Measurements from ENCODE around the gene TRIP12.

The TRIP12 gene

GRCh38 chr2:229869226-229869625 lies 52.6 kb downstream of the TRIP12 start:
- Histone ChIP-seq H3K4ac (ENCODE audit: low read depth, low read length) (no peak overlapping the region), H3K9ac (ENCODE audit: low read length) (no peak overlapping the region), H3K36me3 (ENCODE audit: control insufficient read depth, insufficient read depth, low read length) (no peaks in the 10 kb centered on the region), H3K23ac (ENCODE audit: low read length) (no peak overlapping the region), H3K79me1 (ENCODE audit: low read length) (peaks cover 18% of the 10 kb centered on the region), H2BK15ac (replicated peaks; ENCODE audit: low read depth) (no peak overlapping the region), H3K27ac (ENCODE audit: low read depth, low read length) (no peak overlapping the region), H3K4me2 (ENCODE audit: low read length) (no peak overlapping the region), H3K79me2 (ENCODE audit: control insufficient read depth, insufficient read depth, low read length) (peaks cover 35% of the 10 kb centered on the region), H4K8ac (ENCODE audit: low read depth, low read length) (no peak overlapping the region), H3K56ac (ENCODE audit: low read length) (no peak overlapping the region), H2BK120ac (ENCODE audit: low read depth, low read length) (no peak overlapping the region), H3K4me3 (ENCODE audit: low read length) (no peak overlapping the region), H3K4me1 (ENCODE audit: control insufficient read depth, low read depth, low read length) (peaks cover 3% of the 10 kb centered on the region), H4K5ac (ENCODE audit: low read length) (no peak overlapping the region), H2BK5ac (ENCODE audit: low read length) (no peak overlapping the region), H3K18ac (ENCODE audit: low read length) (no peak overlapping the region), H2AK5ac (ENCODE audit: low read length) (no peak overlapping the region), H3K27me3 (ENCODE audit: insufficient read depth, low read length, poor library complexity) (no peaks in the 10 kb centered on the region)
- WGBS (ENCODE audit: extremely low coverage, insufficient coverage, low lambda C conversion rate): no CpG with 5 or more reads among the region's 3 CpGs
- peak; percentile 43 for DNase-seq

GRCh38 chr2:229868794-229869193 lies 53.0 kb downstream of the TRIP12 start:
- Histone ChIP-seq H2BK15ac (replicated peaks; ENCODE audit: low read depth) (no peak overlapping the region), H3K27me3 (ENCODE audit: insufficient read depth, low read length, poor library complexity) (no peaks in the 10 kb centered on the region), H3K56ac (ENCODE audit: low read length) (no peak overlapping the region), H2BK5ac (ENCODE audit: low read length) (no peak overlapping the region), H3K23ac (ENCODE audit: low read length) (no peak overlapping the region), H3K4me3 (ENCODE audit: low read length) (no peak overlapping the region), H3K79me2 (ENCODE audit: control insufficient read depth, insufficient read depth, low read length) (peaks cover 35% of the 10 kb centered on the region), H3K18ac (ENCODE audit: low read length) (no peak overlapping the region), H3K36me3 (ENCODE audit: control insufficient read depth, insufficient read depth, low read length) (no peaks in the 10 kb centered on the region), H3K9ac (ENCODE audit: low read length) (no peak overlapping the region), H3K4me1 (ENCODE audit: control insufficient read depth, low read depth, low read length) (peaks cover 3% of the 10 kb centered on the region), H4K5ac (ENCODE audit: low read length) (no peak overlapping the region), H4K8ac (ENCODE audit: low read depth, low read length) (no peak overlapping the region), H3K4ac (ENCODE audit: low read depth, low read length) (no peak overlapping the region), H2AK5ac (ENCODE audit: low read length) (no peak overlapping the region), H3K4me2 (ENCODE audit: low read length) (no peak overlapping the region), H3K27ac (ENCODE audit: low read depth, low read length) (no peak overlapping the region), H2BK120ac (ENCODE audit: low read depth, low read length) (no peak overlapping the region), H3K79me1 (ENCODE audit: low read length) (peaks cover 18% of the 10 kb centered on the region)
- WGBS (ENCODE audit: extremely low coverage, insufficient coverage, low lambda C conversion rate): no CpG with 5 or more reads among the region's 2 CpGs
- no peak for DNase-seq

DNA sequence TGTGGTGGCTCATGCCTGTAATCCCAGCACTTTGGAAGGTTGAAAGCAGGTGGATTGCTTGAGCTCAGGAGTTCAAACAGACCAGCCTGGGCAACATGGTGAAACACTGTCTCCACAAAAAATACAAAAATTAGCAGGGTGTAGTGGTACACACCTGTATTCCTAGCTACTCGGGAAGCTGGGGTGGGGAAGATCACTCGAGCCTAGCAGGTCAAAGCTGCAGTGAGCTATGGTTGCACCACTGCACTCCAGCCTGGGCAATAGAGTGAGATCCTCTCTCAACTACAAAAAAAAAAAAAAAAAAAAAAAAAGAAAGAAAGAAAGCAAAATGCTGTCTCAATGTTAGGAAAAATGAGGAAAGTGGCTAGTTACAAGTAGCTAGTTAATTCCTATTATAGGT lies 56.8 kb downstream of the TRIP12 start:
- Histone ChIP-seq H4K8ac (ENCODE audit: low read depth, low read length) (no peak overlapping the region), H3K79me1 (ENCODE audit: low read length) (peaks cover 11% of the 10 kb centered on the region), H2BK120ac (ENCODE audit: low read depth, low read length) (no peak overlapping the region), H3K23ac (ENCODE audit: low read length) (no peak overlapping the region), H3K36me3 (ENCODE audit: control insufficient read depth, insufficient read depth, low read length) (no peaks in the 10 kb centered on the region), H3K56ac (ENCODE audit: low read length) (no peak overlapping the region), H3K4me2 (ENCODE audit: low read length) (no peak overlapping the region), H3K18ac (ENCODE audit: low read length) (no peak overlapping the region), H4K5ac (ENCODE audit: low read length) (no peak overlapping the region), H3K9ac (ENCODE audit: low read length) (no peak overlapping the region), H2BK15ac (replicated peaks; ENCODE audit: low read depth) (no peak overlapping the region), H3K4me1 (ENCODE audit: control insufficient read depth, low read depth, low read length) (peaks cover 3% of the 10 kb centered on the region), H3K27me3 (ENCODE audit: insufficient read depth, low read length, poor library complexity) (no peaks in the 10 kb centered on the region), H3K4me3 (ENCODE audit: low read length) (no peak overlapping the region), H2BK5ac (ENCODE audit: low read length) (no peak overlapping the region), H3K79me2 (ENCODE audit: control insufficient read depth, insufficient read depth, low read length) (peaks cover 28% of the 10 kb centered on the region), H3K27ac (ENCODE audit: low read depth, low read length) (no peak overlapping the region), H2AK5ac (ENCODE audit: low read length) (no peak overlapping the region), H3K4ac (ENCODE audit: low read depth, low read length) (no peak overlapping the region)
- no peak for DNase-seq
- no CpG with 5 or more reads among the region's 2 CpGs for WGBS (ENCODE audit: extremely low coverage, insufficient coverage, low lambda C conversion rate)

DNA sequence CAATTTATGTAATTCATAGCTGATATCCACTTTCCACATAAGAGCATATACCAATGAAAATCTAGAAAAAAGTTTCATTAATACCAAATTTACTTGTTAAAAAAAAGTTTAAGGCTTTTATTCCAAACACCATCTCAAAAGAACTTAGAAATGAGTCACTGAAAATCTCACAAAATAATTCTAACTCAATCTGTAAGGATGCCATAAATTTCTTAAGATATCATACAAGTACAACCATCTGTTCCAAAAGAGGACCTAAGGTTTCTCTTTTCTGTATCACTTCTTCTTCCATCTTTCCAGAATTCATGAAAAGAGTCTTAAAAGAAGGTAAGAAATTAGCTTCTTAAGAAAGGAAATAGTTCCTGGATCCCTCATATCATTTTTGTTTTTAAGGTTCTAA lies 60.4 kb downstream of the TRIP12 start:
- no peak overlapping the region for H3K4ac ChIP-seq (ENCODE audit: low read depth, low read length)
- no peak overlapping the region for H4K8ac ChIP-seq (ENCODE audit: low read depth, low read length)
- no peak overlapping the region for H2BK5ac ChIP-seq (ENCODE audit: low read length)
- H3K36me3 ChIP-seq (ENCODE audit: control insufficient read depth, insufficient read depth, low read length): peaks cover 3% of the 10 kb centered on the region
- no peak overlapping the region for H3K4me2 ChIP-seq (ENCODE audit: low read length)
- H2AK5ac ChIP-seq (ENCODE audit: low read length): no peak overlapping the region
- no peak overlapping the region for H2BK120ac ChIP-seq (ENCODE audit: low read depth, low read length)
- peaks cover 8% of the 10 kb centered on the region for H3K79me1 ChIP-seq (ENCODE audit: low read length)
- H3K23ac ChIP-seq (ENCODE audit: low read length): no peak overlapping the region
- H3K27ac ChIP-seq (ENCODE audit: low read depth, low read length): no peak overlapping the region
- H4K5ac ChIP-seq (ENCODE audit: low read length): no peak overlapping the region
- DNase-seq: no peak
- H3K18ac ChIP-seq (ENCODE audit: low read length): no peak overlapping the region
- H3K79me2 ChIP-seq (ENCODE audit: control insufficient read depth, insufficient read depth, low read length): peaks cover 7% of the 10 kb centered on the region
- H3K4me1 ChIP-seq (ENCODE audit: control insufficient read depth, low read depth, low read length): no peaks in the 10 kb centered on the region
- H3K9ac ChIP-seq (ENCODE audit: low read length): no peak overlapping the region
- no peaks in the 10 kb centered on the region for H3K27me3 ChIP-seq (ENCODE audit: insufficient read depth, low read length, poor library complexity)
- no peak overlapping the region for H3K56ac ChIP-seq (ENCODE audit: low read length)
- no peak overlapping the region for H3K4me3 ChIP-seq (ENCODE audit: low read length)
- H2BK15ac ChIP-seq (replicated peaks; ENCODE audit: low read depth): no peak overlapping the region

DNA sequence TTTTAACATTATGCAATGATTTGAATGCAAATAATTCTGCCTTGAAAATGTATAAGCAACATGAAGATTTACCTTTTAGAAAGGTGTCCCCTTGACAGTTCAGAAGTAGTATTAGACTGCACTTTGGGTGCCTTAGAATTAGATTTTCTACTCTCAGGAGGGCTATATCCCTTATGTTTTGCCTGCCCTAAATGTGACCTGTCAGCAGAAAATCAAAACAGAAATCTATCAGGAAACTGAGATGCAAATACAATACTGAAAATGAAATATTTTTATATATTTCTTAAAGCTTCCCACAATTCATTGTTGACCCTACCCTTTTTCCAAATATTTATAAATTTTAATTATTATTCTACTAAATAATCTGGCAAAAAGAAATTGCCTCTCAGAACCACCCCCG lies 61.5 kb downstream of the TRIP12 start:
- no peak for DNase-seq
- H4K8ac ChIP-seq (ENCODE audit: low read depth, low read length): no peak overlapping the region
- no peak overlapping the region for H2BK5ac ChIP-seq (ENCODE audit: low read length)
- peaks cover 3% of the 10 kb centered on the region for H3K36me3 ChIP-seq (ENCODE audit: control insufficient read depth, insufficient read depth, low read length)
- H3K79me1 ChIP-seq (ENCODE audit: low read length): peaks cover 9% of the 10 kb centered on the region
- H3K79me2 ChIP-seq (ENCODE audit: control insufficient read depth, insufficient read depth, low read length): peaks cover 7% of the 10 kb centered on the region
- H3K4me1 ChIP-seq (ENCODE audit: control insufficient read depth, low read depth, low read length): no peaks in the 10 kb centered on the region
- no peak overlapping the region for H4K5ac ChIP-seq (ENCODE audit: low read length)
- no peak overlapping the region for H2BK15ac ChIP-seq (replicated peaks; ENCODE audit: low read depth)
- H2AK5ac ChIP-seq (ENCODE audit: low read length): no peak overlapping the region
- H3K18ac ChIP-seq (ENCODE audit: low read length): no peak overlapping the region
- WGBS (ENCODE audit: extremely low coverage, insufficient coverage, low lambda C conversion rate): 100% methylated on average over 1 of the region's 1 CpG
- no peak overlapping the region for H2BK120ac ChIP-seq (ENCODE audit: low read depth, low read length)
- H3K4me3 ChIP-seq (ENCODE audit: low read length): no peak overlapping the region
- no peak overlapping the region for H3K23ac ChIP-seq (ENCODE audit: low read length)
- H3K9ac ChIP-seq (ENCODE audit: low read length): no peak overlapping the region
- H3K4ac ChIP-seq (ENCODE audit: low read depth, low read length): no peak overlapping the region
- H3K56ac ChIP-seq (ENCODE audit: low read length): no peak overlapping the region
- no peaks in the 10 kb centered on the region for H3K27me3 ChIP-seq (ENCODE audit: insufficient read depth, low read length, poor library complexity)
- H3K4me2 ChIP-seq (ENCODE audit: low read length): no peak overlapping the region
- no peak overlapping the region for H3K27ac ChIP-seq (ENCODE audit: low read depth, low read length)

DNA sequence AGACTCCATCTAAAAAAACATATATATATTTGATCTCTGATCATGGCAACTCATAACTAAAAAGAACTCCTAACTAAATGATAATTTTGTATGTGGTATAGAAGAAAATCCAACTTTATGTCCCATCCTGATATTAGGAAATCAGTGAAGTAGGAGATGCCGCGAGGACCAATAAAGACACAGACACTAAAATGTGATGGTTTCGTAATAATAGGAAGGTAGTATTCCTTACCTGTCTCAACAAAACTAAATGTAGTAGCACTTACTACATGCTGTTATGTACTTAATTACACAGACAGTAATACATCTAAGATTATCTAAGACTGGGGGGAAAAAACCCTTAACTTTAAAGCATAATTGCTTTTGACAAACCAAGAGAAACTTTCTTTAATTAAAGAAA lies 63.5 kb downstream of the TRIP12 start:
- Histone ChIP-seq H2BK120ac (ENCODE audit: low read depth, low read length) (no peak overlapping the region), H3K4ac (ENCODE audit: low read depth, low read length) (no peak overlapping the region), H3K18ac (ENCODE audit: low read length) (no peak overlapping the region)

More for the DNA sequence above, 63.5 kb downstream of the TRIP12 start:
- Histone ChIP-seq H2BK15ac (replicated peaks; ENCODE audit: low read depth) (no peak overlapping the region), H3K23ac (ENCODE audit: low read length) (no peak overlapping the region), H3K4me3 (ENCODE audit: low read length) (no peak overlapping the region), H4K8ac (ENCODE audit: low read depth, low read length) (no peak overlapping the region), H3K9ac (ENCODE audit: low read length) (no peak overlapping the region), H2BK5ac (ENCODE audit: low read length) (no peak overlapping the region), H3K79me1 (ENCODE audit: low read length) (peaks cover 8% of the 10 kb centered on the region), H3K36me3 (ENCODE audit: control insufficient read depth, insufficient read depth, low read length) (peaks cover 3% of the 10 kb centered on the region), H3K79me2 (ENCODE audit: control insufficient read depth, insufficient read depth, low read length) (peaks cover 4% of the 10 kb centered on the region), H3K4me2 (ENCODE audit: low read length) (no peak overlapping the region), H3K56ac (ENCODE audit: low read length) (no peak overlapping the region), H3K27me3 (ENCODE audit: insufficient read depth, low read length, poor library complexity) (no peaks in the 10 kb centered on the region), H4K5ac (ENCODE audit: low read length) (no peak overlapping the region), H2AK5ac (ENCODE audit: low read length) (no peak overlapping the region), H3K4me1 (ENCODE audit: control insufficient read depth, low read depth, low read length) (no peaks in the 10 kb centered on the region), H3K27ac (ENCODE audit: low read depth, low read length) (no peak overlapping the region)
- WGBS (ENCODE audit: extremely low coverage, insufficient coverage, low lambda C conversion rate): no CpG with 5 or more reads among the region's 3 CpGs
- no peak for DNase-seq
